Upper lobe of right lung (tissue), 1 donor: ENCODE measurements around the gene CRACR2A. TPM values are rescaled to one million over a fixed set of nuclear protein-coding genes. Genes with fewer than 3 reads are reported as not detected.

Experiments used
- ATAC-seq: fragments of 200-7000 bp; cut with Tn5 transposase; one replicate; pipeline ENCODE4 v1.9.1; 2020; ENCODE audit warnings: mild to moderate bottlenecking, moderate library complexity
- DNase-seq: peaks from one replicate; pipeline ENCODE4 v3.0.0-alpha.2; 2020
- H3K27ac ChIP-seq: fragments of 200-600 bp; one replicate; pipeline ENCODE4 v1.8.0; 2022
- H3K27me3 ChIP-seq: fragments of 200-600 bp; one replicate; pipeline ENCODE4 v1.8.0; 2022; ENCODE audit warnings: mild to moderate bottlenecking
- H3K36me3 ChIP-seq: fragments of 200-600 bp; one replicate; pipeline ENCODE4 v1.8.0; 2022
- H3K4me1 ChIP-seq: fragments of 200-600 bp; one replicate; pipeline ENCODE4 v1.8.0; 2022
- H3K4me3 ChIP-seq: fragments of 200-600 bp; one replicate; pipeline ENCODE4 v1.8.0; 2022; ENCODE audit warnings: mild to moderate bottlenecking
- H3K9me3 ChIP-seq: fragments of 200-600 bp; one replicate; pipeline ENCODE4 v1.8.0; 2022
- intact Hi-C: fragments of 100-400 bp; cut with DNase I; formaldehyde crosslinking; loops from one replicate; pipeline ENCODE4 v1.11.0; 2022
- total RNA-seq: library from RNA; stranded (reverse); fragmentation: NEBNext Ultra II Directional; extraction: Animal tissue kit (Norgen Biotek cat#: 25700); gene quantifications from one replicate; pipeline ENCODE4 v1.2.1, GENCODE V29; 2021
- TF ChIP-seq, protein P1 (sequence below): fragments of 200-600 bp; IDR thresholded peaks from one replicate; pipeline ENCODE4 v1.8.0; 2022; ENCODE audit warnings: antibody characterized with exemption
- donor health status: DM: no; HTN: yes; CAD: no; lungs with severe emphysema.

The CRACR2A gene
- total RNA-seq, 1 donor from 2014 or later: 5.4 TPM

- H3K4me1 ChIP-seq: peaks cover 11% of the 10 kb centered on the region
- H3K4me3 ChIP-seq: no peak overlapping the region
- no peaks in the 10 kb centered on the region for H3K27me3 ChIP-seq
- intact Hi-C loops: no loop called here
- DNase-seq (no peak), ATAC-seq (peak; percentile 82)
- TF ChIP-seq, protein P1, sequence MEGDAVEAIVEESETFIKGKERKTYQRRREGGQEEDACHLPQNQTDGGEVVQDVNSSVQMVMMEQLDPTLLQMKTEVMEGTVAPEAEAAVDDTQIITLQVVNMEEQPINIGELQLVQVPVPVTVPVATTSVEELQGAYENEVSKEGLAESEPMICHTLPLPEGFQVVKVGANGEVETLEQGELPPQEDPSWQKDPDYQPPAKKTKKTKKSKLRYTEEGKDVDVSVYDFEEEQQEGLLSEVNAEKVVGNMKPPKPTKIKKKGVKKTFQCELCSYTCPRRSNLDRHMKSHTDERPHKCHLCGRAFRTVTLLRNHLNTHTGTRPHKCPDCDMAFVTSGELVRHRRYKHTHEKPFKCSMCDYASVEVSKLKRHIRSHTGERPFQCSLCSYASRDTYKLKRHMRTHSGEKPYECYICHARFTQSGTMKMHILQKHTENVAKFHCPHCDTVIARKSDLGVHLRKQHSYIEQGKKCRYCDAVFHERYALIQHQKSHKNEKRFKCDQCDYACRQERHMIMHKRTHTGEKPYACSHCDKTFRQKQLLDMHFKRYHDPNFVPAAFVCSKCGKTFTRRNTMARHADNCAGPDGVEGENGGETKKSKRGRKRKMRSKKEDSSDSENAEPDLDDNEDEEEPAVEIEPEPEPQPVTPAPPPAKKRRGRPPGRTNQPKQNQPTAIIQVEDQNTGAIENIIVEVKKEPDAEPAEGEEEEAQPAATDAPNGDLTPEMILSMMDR: no peak
- H3K36me3 ChIP-seq: no peaks in the 10 kb centered on the region
- H3K27ac ChIP-seq: no peak overlapping the region
- no peaks in the 10 kb centered on the region for H3K9me3 ChIP-seq
Observed at GRCh38 chr12:3728686-3729085, 24.2 kb downstream of the CRACR2A start.

- TF ChIP-seq, protein P1: no peak
- DNase-seq (no peak), ATAC-seq (peak; percentile 34)
- Histone ChIP-seq H3K27ac (no peak overlapping the region), H3K4me1 (peaks cover 11% of the 10 kb centered on the region), H3K9me3 (no peaks in the 10 kb centered on the region), H3K4me3 (no peak overlapping the region), H3K36me3 (no peaks in the 10 kb centered on the region), H3K27me3 (no peaks in the 10 kb centered on the region)
- intact Hi-C loops: no loop called here
Observed at GRCh38 chr12:3727877-3728632, 24.9 kb downstream of the CRACR2A start.

- TF ChIP-seq, protein P1: no peak
- DNase-seq (no peak), ATAC-seq (no peak)
- H3K4me1 ChIP-seq: peaks cover 8% of the 10 kb centered on the region
- H3K4me3 ChIP-seq: no peak overlapping the region
- H3K9me3 ChIP-seq: no peaks in the 10 kb centered on the region
- no peaks in the 10 kb centered on the region for H3K27me3 ChIP-seq
- no peaks in the 10 kb centered on the region for H3K36me3 ChIP-seq
- intact Hi-C loops: no loop called here
- no peak overlapping the region for H3K27ac ChIP-seq
Observed at GRCh38 chr12:3727354-3727753, 25.6 kb downstream of the CRACR2A start.

DNA sequence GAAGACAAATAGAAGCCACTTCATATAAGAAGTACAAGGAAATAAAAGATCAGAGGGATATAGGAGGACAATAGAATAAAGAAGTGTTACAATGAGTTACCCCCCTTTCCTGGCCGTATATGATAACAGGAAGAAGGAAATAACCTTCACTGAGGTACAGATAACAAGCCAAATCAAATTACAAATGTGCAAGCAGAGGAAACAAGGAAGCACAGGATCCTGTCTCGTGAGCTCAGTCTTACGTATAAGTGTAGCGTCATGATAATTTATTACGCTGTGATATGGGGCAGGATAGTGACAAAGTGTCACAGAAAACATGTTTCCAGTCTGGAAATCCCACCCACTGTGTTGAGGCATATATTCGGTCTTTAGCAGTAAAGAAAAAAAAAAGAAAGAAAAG, 26.5 kb downstream of the CRACR2A start:
- TF ChIP-seq, protein P1: no peak
- Histone ChIP-seq H3K36me3 (no peaks in the 10 kb centered on the region), H3K4me3 (no peak overlapping the region), H3K9me3 (no peaks in the 10 kb centered on the region), H3K4me1 (peaks cover 8% of the 10 kb centered on the region), H3K27me3 (no peaks in the 10 kb centered on the region), H3K27ac (no peak overlapping the region)
- no peak for DNase-seq
- intact Hi-C loops: no loop called here
- no peak for ATAC-seq

- Histone ChIP-seq H3K36me3 (no peaks in the 10 kb centered on the region), H3K27me3 (no peaks in the 10 kb centered on the region), H3K4me1 (peaks cover 8% of the 10 kb centered on the region), H3K4me3 (no peak overlapping the region), H3K9me3 (no peaks in the 10 kb centered on the region), H3K27ac (no peak overlapping the region)
- ATAC-seq (no peak), DNase-seq (no peak)
- TF ChIP-seq, protein P1: no peak
- intact Hi-C loops: no loop called here
Observed at GRCh38 chr12:3725388-3726115, 27.4 kb downstream of the CRACR2A start.
